Measurements from ENCODE around the gene DBH.

DNA sequence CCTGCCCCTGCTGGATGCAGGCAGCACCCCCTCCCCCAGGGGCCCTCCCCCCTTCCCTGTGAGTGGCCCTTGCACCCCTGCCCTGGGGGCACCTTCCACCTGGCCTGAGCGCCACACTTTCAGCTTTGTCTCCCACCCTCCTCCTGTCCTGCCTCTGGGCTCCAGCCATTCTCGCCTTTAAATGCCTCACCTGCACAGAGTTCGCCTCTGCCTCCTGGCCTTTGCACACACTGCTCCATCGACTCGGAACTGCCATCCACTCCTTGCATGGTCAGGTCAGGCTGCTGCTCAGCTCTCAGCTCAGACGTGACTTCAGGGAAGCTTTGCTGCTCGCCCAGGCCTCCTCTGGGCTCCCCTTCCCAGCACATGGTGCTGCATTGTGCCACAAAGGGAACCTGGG, 37.2 kb upstream of the DBH start:
- TF ChIP-seq, protein P1, sequence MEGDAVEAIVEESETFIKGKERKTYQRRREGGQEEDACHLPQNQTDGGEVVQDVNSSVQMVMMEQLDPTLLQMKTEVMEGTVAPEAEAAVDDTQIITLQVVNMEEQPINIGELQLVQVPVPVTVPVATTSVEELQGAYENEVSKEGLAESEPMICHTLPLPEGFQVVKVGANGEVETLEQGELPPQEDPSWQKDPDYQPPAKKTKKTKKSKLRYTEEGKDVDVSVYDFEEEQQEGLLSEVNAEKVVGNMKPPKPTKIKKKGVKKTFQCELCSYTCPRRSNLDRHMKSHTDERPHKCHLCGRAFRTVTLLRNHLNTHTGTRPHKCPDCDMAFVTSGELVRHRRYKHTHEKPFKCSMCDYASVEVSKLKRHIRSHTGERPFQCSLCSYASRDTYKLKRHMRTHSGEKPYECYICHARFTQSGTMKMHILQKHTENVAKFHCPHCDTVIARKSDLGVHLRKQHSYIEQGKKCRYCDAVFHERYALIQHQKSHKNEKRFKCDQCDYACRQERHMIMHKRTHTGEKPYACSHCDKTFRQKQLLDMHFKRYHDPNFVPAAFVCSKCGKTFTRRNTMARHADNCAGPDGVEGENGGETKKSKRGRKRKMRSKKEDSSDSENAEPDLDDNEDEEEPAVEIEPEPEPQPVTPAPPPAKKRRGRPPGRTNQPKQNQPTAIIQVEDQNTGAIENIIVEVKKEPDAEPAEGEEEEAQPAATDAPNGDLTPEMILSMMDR (IDR thresholded peaks at IDR 0.05) = no peak
- TF ChIP-seq POLR2A (IDR thresholded peaks at IDR 0.05) = no peak
